ENCODE measurements around the gene DDOST.
"Not testable (repeated sequence)": the region's sequence is repeated elsewhere in the genome, so short reads cannot be mapped to it uniquely, and the experiment has no call there.

The DDOST gene

GRCh38 chr1:20689645-20690056 is 28.5 kb upstream of the DDOST start:
- DNase-seq, result no peak

GRCh38 chr1:20686883-20687725 is 25.9 kb upstream of the DDOST start:
- DNase-seq, result no peak

GRCh38 chr1:20685741-20686140 is 24.6 kb upstream of the DDOST start:
- DNase-seq, result no peak

GRCh38 chr1:20685099-20685662 is 24.0 kb upstream of the DDOST start:
- no peak for DNase-seq

GRCh38 chr1:20684651-20685050 is 23.5 kb upstream of the DDOST start:
- DNase-seq, result no peak

- no peak for DNase-seq
These were observed 23.0 kb upstream of the DDOST start for GRCh38 chr1:20684050-20684620.

GRCh38 chr1:20683614-20684013 is 22.4 kb upstream of the DDOST start:
- DNase-seq, result no peak

- DNase-seq, result no peak
These were observed 21.5 kb upstream of the DDOST start for GRCh38 chr1:20682571-20683236.

GRCh38 chr1:20681999-20682398 is 20.8 kb upstream of the DDOST start:
- no peak for DNase-seq

GRCh38 chr1:20680269-20680668 is 19.1 kb upstream of the DDOST start:
- no peak for DNase-seq

- no peak for DNase-seq
These were observed 17.4 kb upstream of the DDOST start for GRCh38 chr1:20678599-20678998.

GRCh38 chr1:20673626-20674025 is 12.5 kb upstream of the DDOST start:
- DNase-seq, result not testable (repeated sequence)

GRCh38 chr1:20672265-20672632 is 11.1 kb upstream of the DDOST start:
- no peak for DNase-seq

GRCh38 chr1:20670936-20671335 is 9.8 kb upstream of the DDOST start:
- no peak for DNase-seq

GRCh38 chr1:20668581-20668980 is 7.4 kb upstream of the DDOST start:
- DNase-seq, result no peak

GRCh38 chr1:20666804-20667203 is 5.6 kb upstream of the DDOST start:
- DNase-seq, result peak; percentile 3

GRCh38 chr1:20666146-20666545 is 5.0 kb upstream of the DDOST start:
- DNase-seq, result no peak

- no peak for DNase-seq
These were observed 4.6 kb upstream of the DDOST start for GRCh38 chr1:20665726-20666125.

- no peak for DNase-seq
These were observed 3.0 kb upstream of the DDOST start for GRCh38 chr1:20663969-20664715.

- no peak for DNase-seq
These were observed 2.2 kb upstream of the DDOST start for GRCh38 chr1:20663365-20663764.

- DNase-seq, result no peak
These were observed 924 bp upstream of the DDOST start for GRCh38 chr1:20662110-20662475.

GRCh38 chr1:20660847-20661206 is 342 bp downstream of the DDOST start:
- no peak for DNase-seq

- no peak for DNase-seq
These were observed 806 bp downstream of the DDOST start for GRCh38 chr1:20660363-20660762.
